ENCODE measurements around the gene DOK1.

DOK1 gene

GRCh38 chr2:74525717-74526648, 28.5 kb upstream of the DOK1 start, which contains the start of gene DQX1:
TSS of gene DQX1 (minus strand) at chr2:74526231. CDS start at chr2:74525729, 502 bp downstream.
- DNase-seq (ENCODE audit: low read depth) = no peak

- no peak for DNase-seq (ENCODE audit: low read depth)
Measured at GRCh38 chr2:74526649-74527230, 27.8 kb upstream of the DOK1 start.

- no peak for DNase-seq (ENCODE audit: low read depth)
Measured at GRCh38 chr2:74527741-74528140, 26.8 kb upstream of the DOK1 start.

GRCh38 chr2:74528600-74529356, 25.7 kb upstream of the DOK1 start:
- no peak for DNase-seq (ENCODE audit: low read depth)

GRCh38 chr2:74529357-74530238, 24.9 kb upstream of the DOK1 start, which contains the start of the genes AUP1 and HTRA2:
TSS of gene AUP1 (minus strand) at chr2:74529706. CDS start at chr2:74529629, 77 bp downstream.
TSS of gene HTRA2 (plus strand) at chr2:74529933. CDS start at chr2:74530007, 74 bp downstream.
- DNase-seq (ENCODE audit: low read depth) = peak; percentile 65

- no peak for DNase-seq (ENCODE audit: low read depth)
Measured at GRCh38 chr2:74530239-74531187, 24.0 kb upstream of the DOK1 start.

- no peak for DNase-seq (ENCODE audit: low read depth)
Measured at GRCh38 chr2:74531666-74532065, 22.9 kb upstream of the DOK1 start.

- DNase-seq (ENCODE audit: low read depth) = no peak
Measured at GRCh38 chr2:74532222-74532621, 22.3 kb upstream of the DOK1 start.

- no peak for DNase-seq (ENCODE audit: low read depth)
Measured at GRCh38 chr2:74533464-74533863, 21.1 kb upstream of the DOK1 start.

- no peak for DNase-seq (ENCODE audit: low read depth)
Measured at GRCh38 chr2:74534411-74534810, 20.1 kb upstream of the DOK1 start.

- no peak for DNase-seq (ENCODE audit: low read depth)
Measured at GRCh38 chr2:74535440-74535965, 19.0 kb upstream of the DOK1 start.

- DNase-seq (ENCODE audit: low read depth) = no peak
Measured at GRCh38 chr2:74536166-74536950, 18.2 kb upstream of the DOK1 start.

GRCh38 chr2:74537140-74537539, 17.4 kb upstream of the DOK1 start:
- no peak for DNase-seq (ENCODE audit: low read depth)

- no peak for DNase-seq (ENCODE audit: low read depth)
Measured at GRCh38 chr2:74538881-74539339, 15.6 kb upstream of the DOK1 start.

- DNase-seq (ENCODE audit: low read depth) = no peak
Measured at GRCh38 chr2:74540291-74540690, 14.2 kb upstream of the DOK1 start.

- DNase-seq (ENCODE audit: low read depth) = no peak
Measured at GRCh38 chr2:74542978-74543377, 11.5 kb upstream of the DOK1 start.

GRCh38 chr2:74544634-74545033, 9.9 kb upstream of the DOK1 start:
- DNase-seq (ENCODE audit: low read depth) = no peak

- DNase-seq (ENCODE audit: low read depth) = no peak
Measured at GRCh38 chr2:74546004-74546403, 8.5 kb upstream of the DOK1 start.

GRCh38 chr2:74548285-74548899, 6.1 kb upstream of the DOK1 start:
- no peak for DNase-seq (ENCODE audit: low read depth)

Measured in stimulated activated CD8-positive, alpha-beta memory T cell treated with anti-CD3 and anti-CD28 coated beads, Interleukin-15, amount 100 ng/mL, for 1 hour (primary cell).